Erythroblast (primary cell): ENCODE results near the gene PLCXD3.
"Not testable (repeated sequence)": the region's sequence is repeated elsewhere in the genome, so short reads cannot be mapped to it uniquely, and the experiment has no call there.

Experiments used
- DNase-seq, 2 experiments: peaks; one replicate each; lab custom pipeline; 2025; lab: John Stamatoyannopoulos, UW
- GATA1 ChIP-seq: IDR thresholded peaks from 2 replicates; pipeline ENCODE4 v1.6.1; 2011; ENCODE audit warnings: low read depth, mild to moderate bottlenecking, control low read depth, low read length, moderate library complexity
- POLR2A ChIP-seq: IDR thresholded peaks from 2 replicates; pipeline ENCODE4 v1.6.1; 2011; ENCODE audit warnings: mild to moderate bottlenecking, low read length

PLCXD3 gene

DNA sequence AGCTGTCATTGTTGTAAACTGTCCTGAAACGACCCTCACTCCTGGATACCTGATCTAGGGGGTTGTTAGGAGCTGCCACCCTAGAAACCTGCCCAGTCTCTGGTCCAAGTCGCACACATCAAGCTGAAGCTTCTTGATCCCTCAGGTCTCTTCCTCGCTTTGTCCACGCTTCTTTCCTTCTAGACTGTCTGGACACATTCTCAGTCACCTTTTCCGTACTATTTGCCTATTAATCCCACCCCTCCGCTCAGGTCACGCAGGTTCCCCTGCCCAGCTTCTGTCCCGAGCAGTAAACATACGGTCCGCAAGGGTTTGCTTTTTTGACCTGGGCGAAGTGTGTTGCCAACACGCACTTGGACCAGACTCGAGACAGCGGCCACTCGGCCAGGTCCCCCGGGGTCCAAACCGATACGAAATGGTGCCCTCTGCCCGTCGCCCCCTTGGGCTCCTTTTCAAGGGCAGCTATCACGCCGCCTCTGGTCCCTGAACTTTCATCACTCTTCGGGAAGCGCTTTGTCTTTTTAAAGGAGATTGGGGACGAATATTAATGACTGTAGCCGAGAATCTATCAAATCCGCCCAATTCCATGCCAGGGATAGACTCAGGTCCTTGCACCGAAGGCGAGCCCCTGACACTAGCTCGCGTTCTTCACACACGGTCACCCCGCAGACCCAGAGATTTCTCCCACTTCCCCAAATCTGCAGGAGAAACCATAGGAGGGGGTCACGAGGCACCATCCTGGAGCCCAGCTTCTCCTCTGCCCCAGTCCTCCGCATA, 814 bp downstream of the PLCXD3 start:
- no peak for DNase-seq
- TF ChIP-seq POLR2A = no peak
- no peak for TF ChIP-seq GATA1

DNA sequence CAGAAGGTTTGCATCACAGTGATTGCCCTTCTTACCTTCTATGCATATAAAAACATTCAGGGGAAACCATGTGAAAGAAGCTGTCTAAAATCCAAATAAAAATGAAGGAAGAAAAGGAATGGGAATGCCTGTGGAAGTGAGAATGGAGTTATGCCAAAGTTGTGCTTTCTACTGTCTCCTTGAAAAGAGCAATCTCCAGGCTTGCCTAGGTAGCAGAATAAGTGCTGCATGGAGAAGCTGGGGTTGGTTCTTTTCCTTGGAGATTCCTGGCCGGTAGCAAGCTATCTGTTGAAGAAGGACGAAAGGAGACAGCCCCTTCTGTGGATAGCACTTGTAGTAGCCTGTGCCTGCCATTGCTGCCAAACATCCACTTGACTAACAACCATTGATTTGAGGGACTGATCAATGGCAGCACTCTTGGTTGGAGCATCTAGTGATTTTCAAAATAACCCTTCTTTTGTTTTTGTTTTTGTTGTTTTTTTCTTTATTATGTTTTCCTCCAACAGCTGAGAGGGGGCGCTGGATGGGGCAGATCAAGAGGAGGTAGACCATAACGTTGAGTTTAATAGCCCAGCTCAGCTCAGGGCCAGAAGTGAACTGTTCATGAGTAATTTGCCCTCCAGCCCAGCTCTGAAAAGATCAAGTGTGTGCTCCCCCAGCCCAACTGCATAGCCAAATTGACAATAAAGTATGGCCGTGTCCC, 1.6 kb downstream of the PLCXD3 start:
- DNase-seq = no peak
- no peak for TF ChIP-seq POLR2A
- no peak for TF ChIP-seq GATA1

DNA sequence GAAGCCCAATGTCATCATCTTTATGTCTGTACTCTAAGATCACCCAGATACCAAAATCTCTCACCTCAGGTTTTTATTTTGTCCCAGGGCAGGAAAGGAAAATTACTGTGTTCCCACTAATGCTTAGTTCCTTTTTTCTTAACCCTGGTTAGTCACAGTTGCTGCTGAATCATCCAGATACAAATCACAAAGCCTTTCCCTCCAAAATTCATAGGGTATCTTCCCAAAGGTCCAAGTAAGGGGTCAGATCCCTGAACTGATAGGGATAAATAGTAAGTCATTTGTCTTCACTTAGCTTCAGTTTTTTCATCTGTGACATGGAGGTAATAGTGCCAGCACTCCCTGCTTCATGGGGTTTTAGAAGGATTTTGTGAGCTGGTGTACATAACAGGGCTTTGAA, 2.2 kb downstream of the PLCXD3 start:
- TF ChIP-seq POLR2A = no peak
- TF ChIP-seq GATA1 = no peak
- DNase-seq = no peak

DNA sequence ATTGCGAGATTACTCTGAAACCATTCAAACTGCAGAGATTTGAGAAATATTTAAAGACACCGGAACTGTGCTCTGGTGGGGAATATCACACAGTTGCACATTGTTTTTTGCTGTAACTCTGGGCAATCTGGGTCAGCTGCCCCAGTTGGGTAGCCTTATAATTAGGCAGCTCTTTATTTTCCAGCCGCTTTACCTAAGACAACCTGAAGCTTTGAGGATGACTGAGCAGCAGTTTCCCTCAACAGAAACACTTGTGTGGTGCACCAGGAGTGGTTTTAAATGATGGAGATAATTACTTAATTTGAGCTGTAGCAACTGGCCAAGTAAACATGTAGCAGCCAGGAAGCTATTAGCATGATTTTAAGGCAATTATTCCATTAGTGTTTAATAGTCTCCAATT, 2.9 kb downstream of the PLCXD3 start:
- TF ChIP-seq POLR2A = no peak
- TF ChIP-seq GATA1 = no peak

DNA sequence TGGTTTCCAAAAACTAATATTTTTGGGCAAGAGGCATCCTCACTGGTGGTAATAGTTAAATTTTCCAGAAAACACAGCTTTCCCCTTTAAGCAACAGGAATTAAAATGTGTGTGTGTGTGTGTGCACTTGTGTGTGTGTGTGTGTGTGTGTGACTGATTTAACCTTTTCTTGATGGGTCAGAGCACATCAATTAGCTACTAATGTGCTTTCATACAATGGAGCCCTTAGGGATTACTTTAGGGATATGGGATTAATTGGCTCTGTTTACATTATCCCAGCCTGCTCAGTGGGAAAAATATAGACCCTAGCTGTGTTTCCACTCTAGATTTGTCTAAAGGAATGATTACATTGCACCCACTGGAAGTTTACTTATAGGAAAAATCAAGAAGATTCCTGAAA, 6.5 kb downstream of the PLCXD3 start:
- TF ChIP-seq POLR2A = no peak
- no peak for TF ChIP-seq GATA1

More for the DNA sequence above, 2.9 kb downstream of the PLCXD3 start:
- DNase-seq = no peak

DNA sequence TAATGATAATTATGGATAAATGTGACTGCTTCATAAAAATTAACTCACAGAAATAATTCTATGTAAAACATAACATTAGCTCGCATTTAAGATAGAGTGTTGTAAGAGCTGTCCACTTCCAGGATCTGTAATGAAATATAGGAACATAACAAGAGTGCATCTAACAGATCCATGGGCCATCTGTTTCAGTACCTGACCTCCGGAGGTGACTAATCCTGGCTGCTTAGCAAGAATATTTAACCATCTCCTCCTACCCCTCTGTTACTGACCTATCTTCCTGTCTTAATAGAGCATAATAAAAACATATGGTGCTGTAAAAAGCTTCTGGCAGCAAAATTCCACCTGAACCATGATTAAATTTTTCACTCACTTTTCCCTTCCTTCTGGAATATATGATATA, 7.1 kb downstream of the PLCXD3 start:
- no peak for TF ChIP-seq POLR2A
- no peak for TF ChIP-seq GATA1
- DNase-seq = no peak

More for the DNA sequence above, 6.5 kb downstream of the PLCXD3 start:
- no peak for DNase-seq

DNA sequence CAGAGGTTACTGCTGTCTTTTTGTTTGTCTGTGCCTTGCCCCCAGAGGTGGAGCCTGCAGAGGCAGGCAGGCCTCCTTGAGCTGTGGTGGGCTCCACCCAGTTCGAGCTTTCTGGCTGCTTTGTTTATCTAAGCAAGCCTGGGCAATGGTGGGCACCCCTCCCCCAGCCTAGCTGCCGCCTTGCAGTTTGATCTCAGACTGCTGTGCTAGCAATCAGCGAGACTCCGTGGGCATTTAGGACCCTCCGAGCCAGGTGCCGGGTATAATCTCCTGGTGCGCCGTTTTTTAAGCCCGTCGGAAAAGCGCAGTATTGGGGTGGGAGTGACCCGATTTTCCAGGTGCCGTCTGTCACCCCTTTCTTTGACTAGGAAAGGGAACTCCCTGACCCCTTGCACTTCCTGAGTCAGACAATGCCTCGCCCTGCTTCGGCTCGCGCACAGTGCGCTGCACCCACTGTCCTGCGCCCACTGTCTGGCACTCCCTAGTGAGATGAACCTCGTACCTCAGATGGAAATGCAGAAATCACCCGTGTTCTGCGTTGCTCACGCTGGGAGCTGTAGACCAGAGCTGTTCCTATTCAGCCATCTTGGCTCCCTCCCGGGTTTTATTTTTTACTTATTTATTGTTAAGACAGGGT, 16.8 kb downstream of the PLCXD3 start:
- not testable (repeated sequence) for DNase-seq

DNA sequence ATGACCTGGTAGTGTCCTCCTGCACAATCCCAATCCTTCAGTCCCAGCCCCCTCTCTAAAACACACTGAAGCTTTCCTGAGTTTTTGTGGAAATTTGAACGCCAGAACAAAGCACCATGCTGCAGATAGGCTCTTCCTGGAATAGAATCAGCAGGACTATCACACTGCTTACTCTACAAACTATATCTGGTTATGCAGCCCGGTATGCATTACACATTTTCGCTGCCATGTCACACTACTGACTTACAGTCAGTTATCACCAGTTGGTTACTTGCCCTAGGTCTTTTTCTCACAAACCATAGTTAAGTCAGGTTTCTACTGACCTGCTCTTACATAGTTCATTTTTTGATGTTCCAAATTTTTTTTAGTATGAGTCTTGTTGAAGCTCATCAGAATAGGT, 24.9 kb downstream of the PLCXD3 start:
- DNase-seq = no peak
- TF ChIP-seq GATA1 (no peak), POLR2A (no peak)

DNA sequence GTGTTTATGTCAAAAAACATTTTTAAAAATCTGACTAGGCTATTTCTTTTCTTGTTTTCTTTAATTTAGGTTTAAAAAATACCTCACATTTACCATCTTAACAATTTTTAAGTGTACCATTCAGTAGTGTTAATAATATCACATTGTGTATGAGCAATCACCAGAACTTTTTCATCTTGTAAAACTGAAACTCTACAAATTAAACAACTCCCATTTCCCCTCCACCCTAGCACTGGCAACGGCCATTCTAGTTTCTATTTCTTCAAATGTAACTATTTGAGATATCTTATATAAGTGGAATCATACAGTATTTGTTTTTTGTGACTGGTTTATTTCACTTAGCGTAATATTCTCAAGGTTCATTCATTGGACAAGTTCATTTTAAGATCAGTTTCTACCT, 27.7 kb downstream of the PLCXD3 start:
- TF ChIP-seq POLR2A (no peak), GATA1 (no peak)
- DNase-seq = no peak

DNA sequence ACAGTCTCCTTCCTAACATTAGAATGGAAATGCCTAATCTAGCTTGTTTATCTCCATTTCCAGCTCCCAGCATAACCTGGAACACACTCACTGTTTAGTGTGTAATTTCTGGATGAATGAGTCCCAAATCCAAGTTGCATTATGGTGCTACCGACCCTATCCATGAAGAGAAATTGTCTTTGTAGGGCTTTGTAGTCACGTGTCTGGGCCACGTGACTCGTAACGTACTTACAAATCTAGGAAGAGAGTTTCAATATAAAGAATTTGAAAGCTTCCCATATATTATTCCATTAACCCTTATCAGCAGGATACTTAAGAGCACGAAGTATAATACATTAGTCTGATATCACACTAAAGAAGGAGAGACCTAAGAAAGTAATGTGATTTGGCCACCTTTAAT, 28.2 kb downstream of the PLCXD3 start:
- TF ChIP-seq POLR2A (no peak), GATA1 (no peak)
- DNase-seq = no peak

DNA sequence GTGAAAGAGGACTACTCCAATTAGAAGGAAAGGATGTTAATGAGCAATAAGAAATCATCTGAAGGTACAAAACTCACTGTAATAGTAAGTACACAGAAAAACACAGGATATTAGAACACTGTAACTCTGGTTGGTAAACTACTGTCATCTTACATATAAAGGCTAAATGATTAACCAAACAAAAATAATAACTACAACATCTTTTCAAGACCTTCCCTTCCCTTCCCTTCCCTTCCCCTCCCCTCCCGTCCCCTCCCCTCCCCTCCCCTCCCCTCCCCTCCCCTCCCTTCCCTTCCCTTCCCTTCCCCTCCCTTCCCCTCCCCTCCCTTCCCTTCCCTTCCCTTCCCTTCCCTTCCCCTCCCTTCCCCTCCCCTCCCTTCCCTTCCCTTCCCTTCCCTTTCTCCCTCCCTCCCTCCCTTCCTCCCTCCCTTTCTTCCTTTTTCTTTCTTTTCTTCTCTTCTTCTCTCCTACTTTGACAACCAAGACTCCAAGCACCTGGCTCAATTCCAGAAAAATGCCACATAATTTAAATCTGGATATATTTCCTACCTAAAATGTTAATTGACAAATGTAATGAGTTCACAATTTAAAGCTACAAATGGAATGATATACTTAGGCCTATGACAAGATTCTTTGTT, 38.7 kb downstream of the PLCXD3 start:
- not testable (repeated sequence) for DNase-seq

DNA sequence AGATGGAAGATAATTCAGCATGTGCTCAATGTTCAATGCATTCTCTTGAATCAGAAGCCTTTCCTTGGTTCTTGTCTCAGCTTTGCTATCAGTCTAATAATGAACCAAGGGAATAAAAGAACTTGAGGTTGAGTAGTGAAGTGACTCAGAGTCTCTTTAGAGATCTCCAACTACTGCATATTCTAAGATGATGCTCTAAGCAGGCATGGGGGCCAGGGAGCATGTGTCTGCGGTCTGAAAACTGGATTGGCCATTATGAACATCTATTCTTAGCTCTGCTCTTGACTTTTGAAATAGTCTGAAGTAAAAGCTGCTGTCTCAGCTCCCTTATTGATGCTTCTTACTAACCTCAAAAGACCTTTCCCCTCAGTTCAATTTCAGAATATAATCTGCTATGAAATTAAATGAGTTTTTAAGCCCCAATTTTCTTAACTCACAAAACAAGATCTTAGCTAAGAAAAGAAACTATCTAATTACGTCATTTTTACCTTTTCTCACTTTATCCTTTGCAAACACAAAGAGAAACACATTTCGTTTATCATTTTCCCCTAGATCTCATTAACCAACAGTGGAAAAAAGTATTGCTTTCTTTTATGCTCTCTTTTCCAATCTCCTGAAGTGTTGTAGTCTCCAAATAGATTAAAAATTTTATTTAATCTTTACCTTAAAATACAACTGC, 44.8 kb downstream of the PLCXD3 start:
- no peak for DNase-seq
- TF ChIP-seq GATA1 = no peak
- TF ChIP-seq POLR2A = no peak

DNA sequence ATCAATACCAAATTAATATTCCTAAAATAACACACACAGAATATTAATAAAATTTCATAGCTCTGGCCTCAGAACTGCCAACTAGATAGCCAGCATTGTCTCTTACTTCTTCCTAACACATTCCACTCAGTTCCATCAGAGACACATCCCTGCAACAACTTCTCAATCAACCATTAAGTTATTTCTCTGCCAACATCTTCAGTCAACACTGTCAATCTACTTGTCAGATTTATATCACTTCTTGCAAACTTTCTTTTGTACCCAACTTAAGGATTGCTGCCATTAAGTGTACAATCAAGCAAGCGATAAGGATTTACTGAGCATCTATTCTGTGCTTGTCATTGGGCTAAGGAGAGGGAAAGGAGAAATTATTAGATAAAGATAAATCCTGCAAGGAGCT, 50.8 kb downstream of the PLCXD3 start:
- TF ChIP-seq POLR2A (no peak), GATA1 (no peak)

More for the DNA sequence above, 50.8 kb downstream of the PLCXD3 start:
- DNase-seq = no peak
